Measurements from ENCODE around the gene UBAC2.

UBAC2 gene

GRCh38 chr13:99200432-99201167, at the start of gene UBAC2:
UBAC2 (plus strand) TSS chr13:99200854; CDS start chr13:99200909, 55 bp downstream.
- DNase-seq: peak; percentile 90 to 93

- DNase-seq: no peak
Measured at GRCh38 chr13:99151516-99151915, 49.1 kb upstream of the UBAC2 start.

GRCh38 chr13:99153219-99153618, 47.4 kb upstream of the UBAC2 start:
- DNase-seq: no peak

GRCh38 chr13:99154064-99154463, 46.6 kb upstream of the UBAC2 start:
- no peak for DNase-seq

GRCh38 chr13:99155821-99156220, 44.8 kb upstream of the UBAC2 start:
- DNase-seq: no peak

GRCh38 chr13:99157046-99157445, 43.6 kb upstream of the UBAC2 start:
- DNase-seq: no peak

- no peak for DNase-seq
Measured at GRCh38 chr13:99158846-99159245, 41.8 kb upstream of the UBAC2 start.

- no peak for DNase-seq
Measured at GRCh38 chr13:99159331-99160061, 41.2 kb upstream of the UBAC2 start.

- no peak for DNase-seq
Measured at GRCh38 chr13:99160415-99160814, 40.2 kb upstream of the UBAC2 start.

GRCh38 chr13:99161512-99161911, 39.1 kb upstream of the UBAC2 start:
- DNase-seq: no peak

GRCh38 chr13:99162567-99163361, 37.9 kb upstream of the UBAC2 start:
- DNase-seq: no peak

- DNase-seq: no peak
Measured at GRCh38 chr13:99164226-99164625, 36.4 kb upstream of the UBAC2 start.

- DNase-seq: no peak
Measured at GRCh38 chr13:99165753-99166587, 34.7 kb upstream of the UBAC2 start.

GRCh38 chr13:99172951-99173350, 27.7 kb upstream of the UBAC2 start:
- DNase-seq: no peak

GRCh38 chr13:99173606-99174005, 27.0 kb upstream of the UBAC2 start:
- DNase-seq: no peak

- DNase-seq: no peak
Measured at GRCh38 chr13:99174533-99175100, 26.0 kb upstream of the UBAC2 start.

- peak in 1 of 2 experiments; percentile 58 for DNase-seq
Measured at GRCh38 chr13:99176309-99177276, 24.1 kb upstream of the UBAC2 start.

- no peak for DNase-seq
Measured at GRCh38 chr13:99178636-99179035, 22.0 kb upstream of the UBAC2 start.

GRCh38 chr13:99179460-99179859, 21.2 kb upstream of the UBAC2 start:
- DNase-seq: no peak

- DNase-seq: no peak
Measured at GRCh38 chr13:99182439-99182838, 18.2 kb upstream of the UBAC2 start.

- no peak for DNase-seq
Measured at GRCh38 chr13:99185606-99186005, 15.0 kb upstream of the UBAC2 start.

All from SW 1271 (cell line).